T-helper 17 cell (primary cell): ENCODE data around the gene SPDYE2. TPM values are rescaled to one million over a fixed set of nuclear protein-coding genes. Genes with fewer than 3 reads are reported as not detected.
A peak's percentile ranks its signal among the peaks of the same experiment; 100 is the strongest.
"Not testable (repeated sequence)": the region's sequence is repeated elsewhere in the genome, so short reads cannot be mapped to it uniquely, and the experiment has no call there.

ENCODE experiments used
- ATAC-seq: fragments of 150-1000 bp; cut with Tn5 transposase; 2 replicates; pipeline ENCODE4 v1.10.0; 2021; ENCODE audit warnings: mild to moderate bottlenecking, moderate library complexity
- DNase-seq, 3 donors: peaks; one replicate each; pipeline versions ENCODE4 v3.0.0 to v3.0.0-alpha.2; 2020 to 2021
- H3K9me3 ChIP-seq: one replicate; pipeline ENCODE4 v1.7.0; 2013; ENCODE audit warnings: low read length, mild to moderate bottlenecking; ENCODE audit not compliant: control insufficient read depth, poor library complexity, severe bottlenecking
- H3K27ac Mint-ChIP-seq: one replicate; pipeline ENCODE4 v1.8.0; 2022; ENCODE audit warnings: mild to moderate bottlenecking, moderate library complexity, mixed read lengths
- H3K27me3 Mint-ChIP-seq: one replicate; pipeline ENCODE4 v1.8.0; 2022; ENCODE audit warnings: mixed read lengths
- H3K36me3 Mint-ChIP-seq: one replicate; pipeline ENCODE4 v1.8.0; 2022; ENCODE audit warnings: low read depth, mixed read lengths
- H3K4me1 Mint-ChIP-seq: one replicate; pipeline ENCODE4 v1.8.0; 2022; ENCODE audit warnings: mild to moderate bottlenecking, mixed read lengths
- H3K4me3 Mint-ChIP-seq: one replicate; pipeline ENCODE4 v1.8.0; 2022; ENCODE audit warnings: mild to moderate bottlenecking, moderate library complexity, mixed read lengths
- total RNA-seq, 4 donors: library from RNA in 2 of 4; stranded (reverse) in 2 of 4; gene quantifications; one replicate each; pipeline ENCODE4 v1.2.3 and lab custom pipeline; 2022 to 2026

SPDYE2 gene
- total RNA-seq, 2 donors from 2014 or later: 0.21 to 0.55 TPM

DNA sequence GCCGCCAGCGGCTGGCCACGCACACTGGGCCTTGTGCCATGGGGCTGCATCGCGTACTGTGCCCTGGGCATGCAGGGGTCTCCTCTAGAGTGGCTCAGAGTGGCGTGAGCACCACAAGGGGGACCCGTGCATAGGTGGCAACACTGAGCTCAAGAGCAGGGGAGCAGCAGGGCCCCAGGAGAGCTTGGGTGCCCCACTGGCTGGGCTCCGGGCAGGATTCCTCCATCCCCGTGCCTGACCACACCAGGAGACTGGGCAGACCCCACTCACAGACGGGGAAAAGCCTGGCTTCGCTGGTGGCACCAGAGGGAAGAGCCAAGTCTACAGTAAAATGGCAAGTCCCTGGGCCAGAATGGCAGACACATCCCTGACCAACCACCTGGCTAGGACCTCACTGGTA is 17.6 kb downstream of the SPDYE2 start:
- not testable (repeated sequence) for ATAC-seq, H3K36me3 Mint-ChIP-seq, H3K27ac Mint-ChIP-seq, DNase-seq, H3K27me3 Mint-ChIP-seq, H3K4me3 Mint-ChIP-seq, H3K4me1 Mint-ChIP-seq, H3K9me3 ChIP-seq

DNA sequence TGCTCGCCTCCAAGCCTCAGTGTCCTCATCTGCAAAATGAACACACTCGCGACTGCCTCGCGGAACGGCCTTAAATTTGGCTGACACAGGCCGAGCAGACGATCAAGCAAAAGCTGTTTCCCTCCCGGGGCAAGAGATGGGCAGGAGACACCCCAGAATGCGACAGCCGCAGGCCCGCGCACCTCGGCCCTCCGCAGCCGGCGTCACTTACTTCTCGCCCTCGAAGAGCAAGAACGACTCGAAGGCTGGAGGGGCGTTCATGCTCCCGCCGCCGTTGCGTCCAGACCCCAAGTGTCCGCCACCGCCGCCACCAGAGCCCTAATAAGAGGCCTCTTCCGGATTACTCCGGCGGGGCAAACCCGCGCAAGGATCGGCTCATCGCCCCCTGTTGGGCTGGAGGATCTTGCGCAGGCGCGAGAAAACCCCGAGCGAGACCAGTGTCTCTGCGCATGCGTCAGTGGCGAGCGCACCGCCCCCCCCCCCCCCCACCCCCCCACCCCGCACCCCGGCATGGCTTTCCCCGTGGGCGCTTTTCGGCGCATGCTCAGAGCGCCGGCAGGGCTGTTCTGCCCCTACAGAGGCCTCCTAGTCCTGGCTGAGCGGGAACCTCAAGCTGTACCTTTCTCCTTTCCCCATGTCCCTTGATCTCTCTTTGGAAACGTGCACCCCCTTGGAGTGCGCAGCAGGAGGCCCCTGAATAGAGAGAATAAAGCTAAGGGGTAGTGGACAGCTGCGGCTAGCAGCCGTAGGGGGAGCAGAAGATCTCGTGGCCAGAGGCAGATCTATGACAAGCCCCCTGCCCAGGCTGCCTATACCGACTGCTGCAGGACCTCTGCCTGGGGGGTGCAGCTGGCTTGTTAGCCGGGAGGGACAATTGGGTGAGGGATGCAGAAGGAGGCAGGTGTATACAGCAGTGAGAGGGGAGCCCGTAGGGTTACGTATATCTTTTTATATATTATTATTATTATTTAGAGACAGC is 21.5 kb downstream of the SPDYE2 start, which contains the start of gene POLR2J3:
Gene POLR2J3 (minus strand): TSS at position 323 of the 979 bp plus-strand sequence. CDS start 62 bp downstream, at position 261.
- peak; percentile 92 to 100 (median 99) for DNase-seq
- H3K4me1 Mint-ChIP-seq, H3K9me3 ChIP-seq, H3K27me3 Mint-ChIP-seq, H3K36me3 Mint-ChIP-seq: not testable (repeated sequence)
- peak; percentile 93 for ATAC-seq
- Mint-ChIP-seq H3K27ac (peak within 1 kb of the TSS; percentile 72), H3K4me3 (peak within 1 kb of the TSS; percentile 87)

GRCh38 chr7:102574607-102575006 is 23.6 kb downstream of the SPDYE2 start:
- H3K36me3 Mint-ChIP-seq, DNase-seq, H3K4me1 Mint-ChIP-seq, H3K27me3 Mint-ChIP-seq, ATAC-seq, H3K4me3 Mint-ChIP-seq, H3K27ac Mint-ChIP-seq, H3K9me3 ChIP-seq: not testable (repeated sequence)

GRCh38 chr7:102576363-102576762 is 25.3 kb downstream of the SPDYE2 start:
- H3K27me3 Mint-ChIP-seq, ATAC-seq, H3K36me3 Mint-ChIP-seq: not testable (repeated sequence)

DNA sequence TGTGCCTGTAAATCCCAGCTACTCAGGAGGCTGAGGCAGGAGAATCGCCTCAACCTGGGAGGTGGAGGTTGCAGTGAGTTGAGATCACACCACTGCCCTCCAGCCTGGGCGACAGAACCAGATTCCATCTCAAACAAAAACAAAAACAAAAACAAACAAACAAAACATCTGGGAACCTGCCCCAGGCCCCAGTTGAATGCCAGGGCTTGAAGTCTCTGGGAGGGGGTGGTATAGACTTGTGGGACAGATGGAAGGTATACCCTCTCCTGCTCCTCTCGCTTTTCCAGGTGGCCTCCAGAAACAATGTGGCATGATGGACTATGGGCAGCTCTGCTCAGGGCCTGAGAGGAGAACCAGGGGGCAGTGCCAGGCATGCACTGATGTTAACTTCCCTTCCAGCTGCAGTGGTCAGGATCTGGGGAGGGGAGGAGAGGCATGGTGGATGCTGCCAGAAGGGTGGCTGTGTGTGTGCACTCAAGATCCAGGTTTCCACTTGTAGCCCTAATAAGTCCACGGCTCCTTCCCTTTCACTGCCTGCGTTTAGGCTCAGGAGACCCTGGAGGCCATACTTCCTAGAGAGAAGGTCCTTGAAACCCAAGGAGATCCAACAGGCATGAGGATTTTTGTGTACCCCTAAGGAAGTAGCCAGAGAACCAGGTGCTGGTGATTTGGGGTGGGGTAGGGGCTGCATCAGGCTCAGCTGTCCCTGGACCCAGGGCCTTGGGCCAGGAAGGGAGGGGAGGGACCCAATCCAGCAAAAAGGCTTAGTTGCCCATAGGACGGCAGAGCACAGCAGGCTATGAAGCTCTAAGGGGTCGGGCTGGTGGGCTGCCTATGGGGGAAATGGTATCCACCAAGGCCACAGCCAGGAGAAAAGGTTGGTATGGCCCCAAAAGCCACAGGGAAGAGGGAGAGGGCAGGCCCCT is 26.6 kb downstream of the SPDYE2 start:
- H3K4me3 Mint-ChIP-seq, H3K4me1 Mint-ChIP-seq, ATAC-seq, H3K9me3 ChIP-seq, DNase-seq, H3K27ac Mint-ChIP-seq, H3K36me3 Mint-ChIP-seq, H3K27me3 Mint-ChIP-seq: not testable (repeated sequence)

More at GRCh38 chr7:102576363-102576762, 25.3 kb downstream of the SPDYE2 start:
- H3K27ac Mint-ChIP-seq, DNase-seq, H3K9me3 ChIP-seq, H3K4me3 Mint-ChIP-seq, H3K4me1 Mint-ChIP-seq: not testable (repeated sequence)

GRCh38 chr7:102578486-102578885 is 27.5 kb downstream of the SPDYE2 start:
- H3K27me3 Mint-ChIP-seq, H3K4me3 Mint-ChIP-seq, H3K36me3 Mint-ChIP-seq, H3K27ac Mint-ChIP-seq, H3K4me1 Mint-ChIP-seq, DNase-seq, H3K9me3 ChIP-seq: not testable (repeated sequence)
- peak; percentile 16 for ATAC-seq

GRCh38 chr7:102581722-102582121 is 30.7 kb downstream of the SPDYE2 start:
- ATAC-seq, DNase-seq, H3K4me3 Mint-ChIP-seq, H3K36me3 Mint-ChIP-seq, H3K9me3 ChIP-seq, H3K4me1 Mint-ChIP-seq, H3K27me3 Mint-ChIP-seq, H3K27ac Mint-ChIP-seq: not testable (repeated sequence)

- H3K9me3 ChIP-seq, H3K4me1 Mint-ChIP-seq, H3K27me3 Mint-ChIP-seq, H3K36me3 Mint-ChIP-seq, H3K4me3 Mint-ChIP-seq, DNase-seq, ATAC-seq, H3K27ac Mint-ChIP-seq: not testable (repeated sequence)
These were observed 32.5 kb downstream of the SPDYE2 start for GRCh38 chr7:102583495-102583894.

DNA sequence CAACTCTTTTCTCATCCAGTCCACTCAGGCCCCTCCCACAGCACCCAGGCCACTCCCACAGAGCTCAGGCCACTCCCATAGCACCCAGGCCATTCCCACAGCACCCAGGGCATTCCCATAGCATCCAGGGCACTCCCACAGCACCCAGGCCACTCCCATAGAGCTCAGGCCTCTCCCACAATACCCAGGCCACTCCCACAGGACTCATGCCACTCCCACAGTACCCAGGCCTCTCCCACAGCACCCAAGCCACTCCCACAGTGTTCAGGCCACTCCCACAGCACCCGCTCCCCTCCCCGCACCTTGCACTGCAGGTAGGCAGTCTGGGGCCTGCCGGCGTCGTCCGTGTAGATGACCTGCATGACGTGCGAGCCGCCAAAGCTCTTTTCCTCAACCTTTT is 38.8 kb downstream of the SPDYE2 start:
- not testable (repeated sequence) for DNase-seq, H3K4me3 Mint-ChIP-seq, H3K9me3 ChIP-seq, H3K27ac Mint-ChIP-seq, H3K27me3 Mint-ChIP-seq, H3K36me3 Mint-ChIP-seq, H3K4me1 Mint-ChIP-seq
- ATAC-seq: peak; percentile 60

GRCh38 chr7:102592477-102593019 is 41.5 kb downstream of the SPDYE2 start:
- not testable (repeated sequence) for H3K4me1 Mint-ChIP-seq, H3K36me3 Mint-ChIP-seq, H3K9me3 ChIP-seq, H3K27ac Mint-ChIP-seq, H3K4me3 Mint-ChIP-seq, H3K27me3 Mint-ChIP-seq
- ATAC-seq (peak; percentile 70), DNase-seq (peak in 2 of 3 donors; percentile 21 to 37)

DNA sequence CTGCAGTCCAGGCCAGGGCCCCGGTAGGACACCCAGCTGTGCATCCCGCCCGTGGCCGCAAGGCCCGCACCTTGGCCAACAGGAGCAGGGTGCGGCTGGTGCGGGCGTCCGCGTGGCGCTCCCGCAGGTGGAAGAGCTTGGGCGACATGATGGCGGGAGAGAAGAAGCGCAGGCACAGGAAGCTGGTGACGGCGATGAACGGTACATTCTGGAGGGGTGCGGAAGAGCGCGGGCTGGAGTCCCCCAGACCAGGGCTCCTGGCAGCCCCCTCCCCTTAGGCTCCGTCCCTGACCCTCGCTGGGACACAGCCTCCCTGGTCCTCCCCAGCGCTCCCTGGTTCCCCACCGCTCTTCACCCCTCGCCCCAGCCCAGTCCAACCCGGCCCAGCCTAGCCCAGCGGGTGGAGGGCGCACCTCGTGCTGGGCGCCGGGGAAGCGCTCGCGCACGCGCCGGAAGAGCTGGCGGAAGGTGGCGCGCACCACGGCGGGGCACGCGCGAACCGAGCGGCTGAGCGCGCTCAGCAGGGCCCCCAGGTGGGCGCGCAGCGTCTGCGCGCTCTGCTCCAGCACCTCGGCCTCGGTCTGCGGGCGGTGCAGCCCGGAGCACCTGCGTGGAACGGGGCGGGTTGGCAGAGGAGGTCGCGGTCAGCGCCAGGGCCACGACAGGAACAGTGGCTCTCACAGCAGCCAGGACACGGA is 42.8 kb downstream of the SPDYE2 start:
- not testable (repeated sequence) for DNase-seq, H3K36me3 Mint-ChIP-seq, H3K27me3 Mint-ChIP-seq, H3K4me1 Mint-ChIP-seq, H3K4me3 Mint-ChIP-seq, H3K27ac Mint-ChIP-seq, H3K9me3 ChIP-seq
- ATAC-seq: peak; percentile 72

- not testable (repeated sequence) for H3K27ac Mint-ChIP-seq, ATAC-seq, H3K4me3 Mint-ChIP-seq, H3K27me3 Mint-ChIP-seq, H3K36me3 Mint-ChIP-seq, H3K9me3 ChIP-seq, H3K4me1 Mint-ChIP-seq
- peak in 1 of 3 donors; percentile 3 for DNase-seq
These were observed 45.0 kb downstream of the SPDYE2 start for GRCh38 chr7:102596036-102596435.
